Subcutaneous abdominal adipose tissue (tissue), 5 donors: ENCODE results near the gene CYP2C9.

Experiments
- H3K27ac ChIP-seq: one replicate; pipeline ENCODE4 v1.7.0; 2013; ENCODE audit warnings: low read depth, mild to moderate bottlenecking, inconsistent platforms, low read length, moderate library complexity
- H3K27me3 ChIP-seq, 5 donors: one replicate each; pipeline ENCODE4 v1.7.0; 2013; ENCODE audit warnings: low read length in 5 of 5, inconsistent platforms in 1 of 5; ENCODE audit not compliant: control insufficient read depth in 5 of 5, insufficient read depth in 4 of 5
- H3K36me3 ChIP-seq, 5 donors: one replicate each; pipeline ENCODE4 v1.7.0; 2013; ENCODE audit warnings: low read length in 5 of 5; ENCODE audit not compliant: control insufficient read depth in 5 of 5, insufficient read depth in 5 of 5
- H3K4me1 ChIP-seq, 5 donors: one replicate each; pipeline ENCODE4 v1.7.0; 2013; ENCODE audit warnings: low read length in 5 of 5, mild to moderate bottlenecking in 3 of 5, moderate library complexity in 1 of 5; ENCODE audit not compliant: control insufficient read depth in 5 of 5, insufficient read depth in 5 of 5
- H3K4me3 ChIP-seq, 5 donors: one replicate each; pipeline ENCODE4 v1.7.0; 2013; ENCODE audit warnings: low read length in 5 of 5, low read depth in 1 of 5
- H3K9ac ChIP-seq, 5 donors: one replicate each; pipeline ENCODE4 v1.7.0; 2013; ENCODE audit warnings: low read length in 5 of 5, mild to moderate bottlenecking in 4 of 5, moderate library complexity in 3 of 5
- H3K9me3 ChIP-seq, 5 donors: one replicate each; pipeline ENCODE4 v1.7.0; 2013; ENCODE audit warnings: low read length in 5 of 5; ENCODE audit not compliant: control insufficient read depth in 5 of 5
- donor health status: healthy.
- donor health status: healthy.
- donor health status: healthy.
- donor health status: healthy.
- donor health status: healthy.

The CYP2C9 gene

GRCh38 chr10:95035332-95036295, 97.2 kb downstream of the CYP2C9 start:
- Histone ChIP-seq H3K36me3 (no peaks in the 10 kb centered on the region), H3K27ac (no peak overlapping the region), H3K9ac (no peak overlapping the region), H3K4me3 (no peak overlapping the region), H3K27me3 (peaks cover 0 to 4% (median 0%) of the 10 kb centered on the region in 5 donors), H3K9me3 (no peaks in the 10 kb centered on the region), H3K4me1 (no peaks in the 10 kb centered on the region)

GRCh38 chr10:95039281-95039680, 100.8 kb downstream of the CYP2C9 start:
- Histone ChIP-seq H3K27me3 (no peaks in the 10 kb centered on the region), H3K4me3 (no peak overlapping the region), H3K9me3 (no peaks in the 10 kb centered on the region), H3K36me3 (no peaks in the 10 kb centered on the region), H3K4me1 (no peaks in the 10 kb centered on the region), H3K27ac (no peak overlapping the region), H3K9ac (no peak overlapping the region)
